Measurements from ENCODE around the gene CDK15.
"Not testable (repeated sequence)": the region's sequence is repeated elsewhere in the genome, so short reads cannot be mapped to it uniquely, and the experiment has no call there.

Gene CDK15

GRCh38 chr2:201833781-201834180, 27.4 kb downstream of the CDK15 start:
- DNase-seq: no peak

GRCh38 chr2:201835066-201835465, 28.7 kb downstream of the CDK15 start:
- DNase-seq: no peak

- DNase-seq: no peak
Measured at GRCh38 chr2:201837391-201837790, 31.1 kb downstream of the CDK15 start.

GRCh38 chr2:201837824-201838431, 31.6 kb downstream of the CDK15 start:
- no peak for DNase-seq

GRCh38 chr2:201839727-201840126, 33.4 kb downstream of the CDK15 start:
- no peak for DNase-seq

GRCh38 chr2:201840726-201841125, 34.4 kb downstream of the CDK15 start:
- DNase-seq: no peak

DNA sequence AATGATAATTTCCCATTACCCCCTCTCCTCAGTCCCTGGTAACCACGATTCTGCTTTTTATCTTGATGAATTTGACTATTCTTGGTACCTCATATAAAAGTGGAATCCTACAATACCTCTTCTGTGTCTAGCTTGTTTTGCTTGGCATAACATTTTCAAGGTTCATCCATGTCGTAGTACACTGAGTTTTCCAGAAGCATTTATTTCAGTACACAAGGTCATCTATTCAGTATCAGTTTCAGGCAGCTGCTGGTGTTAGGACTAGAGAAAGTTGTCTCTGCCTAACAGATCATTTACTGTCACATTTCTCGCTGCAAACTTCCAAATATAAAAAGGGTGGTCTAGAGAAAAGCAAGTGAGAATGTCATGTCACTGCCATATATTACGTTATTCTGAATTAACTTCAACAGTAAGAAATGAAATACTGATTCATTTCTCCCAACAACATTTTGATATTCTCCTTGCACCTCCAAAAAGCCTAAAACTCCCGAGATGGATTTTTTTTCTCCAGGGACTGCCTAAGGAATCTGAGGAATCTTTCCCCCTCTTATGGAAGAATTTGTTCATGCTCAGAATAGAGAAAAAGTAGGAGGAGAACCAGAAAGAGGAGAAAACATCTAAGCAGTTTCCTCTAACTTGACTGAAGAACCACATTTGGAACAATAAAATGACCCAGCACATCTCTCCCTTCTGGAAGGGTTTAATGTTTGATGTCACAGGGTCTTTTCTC, 36.0 kb downstream of the CDK15 start:
- DNase-seq: no peak

DNA sequence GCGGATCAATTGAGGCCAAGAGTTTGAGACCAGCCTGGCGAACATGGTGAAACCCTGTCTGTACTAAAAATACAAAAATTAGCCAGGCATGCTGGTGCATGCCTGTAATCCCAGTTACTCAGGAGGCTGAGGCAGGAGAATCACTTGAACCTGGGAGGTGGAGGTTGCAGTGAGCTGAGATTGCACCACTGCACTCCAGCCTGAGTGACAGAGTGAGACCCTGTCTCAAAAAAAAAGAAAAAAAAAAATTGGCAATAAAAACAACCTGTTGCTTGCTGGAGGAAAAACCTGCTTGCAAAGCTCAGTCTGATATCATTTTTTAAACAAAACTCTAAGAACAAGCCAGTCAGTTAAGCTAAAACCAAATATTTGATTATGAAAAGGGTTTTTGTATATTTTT, 38.6 kb downstream of the CDK15 start:
- not testable (repeated sequence) for DNase-seq

DNA sequence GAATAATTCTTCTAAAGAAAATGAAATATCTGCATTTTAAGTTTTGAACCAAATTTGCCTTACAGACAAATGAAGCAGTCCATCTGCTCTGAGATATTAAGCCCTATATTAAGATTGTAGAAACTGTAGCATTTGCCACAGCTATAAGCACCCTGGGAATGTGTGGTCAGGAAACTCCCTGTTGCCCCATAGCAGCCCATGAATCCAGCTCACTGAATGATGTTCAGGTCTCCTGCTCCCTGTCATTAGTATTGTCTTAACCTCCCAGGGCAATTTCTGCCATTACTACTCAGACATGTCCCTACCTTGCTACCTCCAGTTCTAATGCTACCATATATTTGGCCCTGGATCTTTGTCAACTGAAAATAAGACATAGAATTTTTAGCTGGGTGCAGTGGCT, 41.1 kb downstream of the CDK15 start:
- DNase-seq: no peak

DNA sequence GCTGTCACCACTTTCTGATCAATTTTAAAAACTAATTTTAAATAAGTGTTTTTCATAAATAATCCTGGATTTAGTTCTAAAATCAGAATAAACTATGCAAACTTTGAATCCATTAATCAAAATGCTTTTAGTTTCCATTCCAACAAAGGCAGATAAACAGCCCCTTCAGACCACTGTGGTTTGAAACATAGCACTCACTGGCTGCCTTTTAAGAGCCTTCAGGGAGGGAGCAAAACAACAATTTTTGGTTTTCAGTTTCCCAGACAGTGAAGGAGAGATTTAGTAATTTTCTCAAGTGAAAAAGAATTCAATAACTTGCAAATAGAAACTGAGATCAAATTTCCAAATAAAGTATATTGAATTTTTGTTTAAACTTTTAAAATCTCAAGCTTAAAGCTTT, 46.1 kb downstream of the CDK15 start:
- DNase-seq: no peak

DNA sequence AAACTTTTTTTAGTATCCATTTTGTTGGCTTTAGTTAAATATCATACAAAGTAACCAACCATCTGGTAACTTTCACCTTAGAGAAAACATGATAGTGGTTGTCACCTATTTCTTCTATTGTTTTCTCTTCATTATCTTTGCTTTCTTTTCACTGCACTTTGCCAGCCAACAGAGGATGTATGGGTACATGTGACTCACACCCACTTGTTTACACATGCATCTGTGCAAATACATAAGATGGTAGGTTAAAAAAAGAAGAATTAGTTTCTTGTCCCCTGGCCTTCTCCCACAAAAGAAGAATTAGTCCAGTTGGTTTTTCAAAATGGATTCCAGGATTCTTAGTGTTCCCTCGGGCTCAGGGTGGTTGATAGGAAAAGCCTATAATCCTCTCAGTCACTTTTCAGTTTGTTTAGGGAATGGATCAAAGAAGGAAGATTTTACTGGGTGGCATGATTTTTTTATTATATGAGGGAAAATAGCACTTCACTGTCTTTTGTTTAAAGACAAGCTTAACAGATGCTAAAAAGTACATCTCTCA, 46.6 kb downstream of the CDK15 start:
- no peak for DNase-seq

DNA sequence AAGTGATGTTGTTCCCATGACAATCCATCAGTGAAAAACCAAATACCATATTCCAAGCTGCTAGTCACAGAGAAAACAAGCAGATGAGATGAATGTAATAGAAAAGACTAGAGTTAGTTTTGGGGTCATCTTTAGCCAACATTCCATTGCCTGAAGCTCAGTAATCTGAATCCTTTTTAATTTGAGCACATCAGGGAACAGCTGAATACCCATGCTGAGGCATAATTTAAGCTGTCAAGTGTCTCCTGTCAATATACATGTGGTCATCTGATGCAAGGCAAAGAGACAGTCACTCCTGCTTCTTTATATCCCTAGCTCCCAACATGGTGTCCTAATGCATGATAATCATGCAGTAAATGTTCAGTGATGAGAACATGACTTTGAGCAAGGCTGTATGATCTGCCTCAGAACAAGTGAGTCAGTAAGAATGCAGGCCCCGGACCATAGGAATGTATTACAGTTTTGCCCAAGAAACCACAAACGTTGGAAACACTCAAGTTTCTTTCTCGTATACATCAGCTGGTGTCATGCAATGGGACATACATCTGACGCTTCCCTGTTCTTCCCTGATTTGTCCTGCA, 48.0 kb downstream of the CDK15 start:
- no peak for DNase-seq

DNA sequence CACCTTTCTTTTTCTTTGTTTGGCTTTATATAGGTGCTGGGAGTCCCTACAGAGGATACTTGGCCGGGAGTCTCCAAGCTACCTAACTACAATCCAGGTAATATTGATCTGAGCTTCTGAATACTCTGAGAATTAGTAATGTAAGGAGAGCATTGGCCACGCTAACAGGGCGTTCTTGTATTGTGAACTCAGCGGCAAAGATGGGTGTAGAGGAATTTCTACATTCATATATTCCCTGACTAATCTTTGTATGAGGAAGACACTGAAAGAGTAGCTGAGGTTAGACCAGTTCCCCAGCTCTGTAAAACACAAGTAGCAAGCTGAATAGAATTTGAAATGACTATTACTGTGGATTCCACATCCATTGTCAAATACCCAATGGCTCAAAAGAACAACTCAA, 48.5 kb downstream of the CDK15 start:
- DNase-seq: no peak

GRCh38 chr2:201855356-201855755, 49.0 kb downstream of the CDK15 start:
- no peak for DNase-seq

- no peak for DNase-seq
Measured at GRCh38 chr2:201857326-201857725, 51.0 kb downstream of the CDK15 start.

- peak; percentile 49 for DNase-seq
Measured at GRCh38 chr2:201858281-201859184, 52.2 kb downstream of the CDK15 start.

DNA sequence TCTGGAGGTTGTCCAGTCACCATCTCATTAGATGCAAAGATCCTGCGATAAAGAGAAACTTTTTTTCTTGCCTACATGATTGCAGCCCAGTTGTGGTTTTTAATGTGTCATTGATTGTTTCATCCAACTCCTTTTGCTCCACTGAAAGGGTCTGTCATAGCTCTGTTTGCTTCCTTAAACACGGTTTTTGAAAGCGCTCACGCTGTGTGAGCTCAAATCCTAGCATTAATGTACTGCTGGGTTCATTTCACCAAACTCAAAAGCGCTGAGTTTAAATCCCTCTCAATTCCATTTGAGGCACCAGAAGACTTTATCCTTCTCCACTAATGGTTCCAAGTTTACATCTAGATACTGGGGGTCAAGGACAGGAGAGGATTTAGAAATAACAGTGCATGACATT, 53.6 kb downstream of the CDK15 start:
- no peak for DNase-seq

DNA sequence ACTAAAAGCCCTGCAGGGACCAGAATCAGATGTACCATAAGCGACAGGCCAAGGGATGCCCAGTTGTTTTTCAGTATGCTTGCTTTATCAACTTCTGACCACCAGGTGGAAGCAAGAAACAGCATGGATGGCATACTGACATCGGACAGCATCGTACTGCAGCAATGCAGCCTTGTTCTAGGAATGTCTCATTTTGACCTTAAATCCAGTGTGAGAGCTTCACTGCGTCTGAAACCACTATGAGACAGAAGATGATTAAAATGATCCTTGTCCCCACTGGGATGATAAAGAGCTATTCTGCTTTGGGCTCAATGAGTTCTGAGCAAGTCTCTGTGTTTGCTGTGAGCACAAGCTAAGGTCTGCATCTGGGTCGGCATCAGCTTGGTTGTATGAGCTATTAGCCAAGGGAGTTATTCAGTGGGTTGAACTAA, 54.3 kb downstream of the CDK15 start:
- DNase-seq: peak; percentile 64

GRCh38 chr2:201862843-201863242, 56.5 kb downstream of the CDK15 start:
- no peak for DNase-seq

GRCh38 chr2:201866643-201867473, 60.5 kb downstream of the CDK15 start:
- DNase-seq: no peak

DNA sequence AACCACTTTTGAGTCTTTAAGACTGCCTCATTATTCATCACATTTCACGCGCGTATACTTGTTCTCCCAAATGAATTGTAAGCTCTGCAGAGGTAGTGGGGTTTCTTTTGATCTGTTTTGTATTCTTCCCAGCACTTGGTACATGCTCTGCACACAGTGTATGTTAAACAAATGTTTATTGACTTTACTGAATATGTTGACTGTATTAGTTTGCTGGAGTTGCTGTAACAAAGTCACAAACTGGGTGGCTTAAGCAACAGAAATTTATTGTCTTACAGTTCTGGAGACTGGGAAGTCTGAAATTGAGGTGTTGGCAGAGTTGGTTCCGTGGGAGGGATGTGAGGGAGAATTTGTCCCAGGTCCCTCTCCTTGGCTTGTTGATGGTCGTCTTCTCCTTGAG, 65.1 kb downstream of the CDK15 start:
- DNase-seq: no peak

- DNase-seq: no peak
Measured at GRCh38 chr2:201872591-201872990, 66.3 kb downstream of the CDK15 start.
